ENCODE measurements around the gene MMEL1. TPM values are rescaled to one million over a fixed set of nuclear protein-coding genes. Genes with fewer than 3 reads are reported as not detected.
"Not testable (repeated sequence)": the region's sequence is repeated elsewhere in the genome, so short reads cannot be mapped to it uniquely, and the experiment has no call there.

MMEL1 gene
- total and polyA plus RNA-seq, 11 donors, result 0.30 to 2.6 (median 0.97) TPM; not detected in 5

- Histone ChIP-seq H3K36me3 (no peaks in the 10 kb centered on the region), H3K9me3 (no peaks in the 10 kb centered on the region), H3K27ac (no peak overlapping the region), H3K4me1 (peaks cover 0 to 22% (median 0%) of the 10 kb centered on the region in 12 donors), H3K4me3 (peak overlapping the region in 2 of 12 donors; percentile 10 to 18), H3K27me3 (peaks cover 26 to 83% (median 57%) of the 10 kb centered on the region in 9 donors)
- WGBS, 4 donors, result 2 to 6% (median 3%) methylated on average over 10 to 64 of the region's 64 CpGs
- intact Hi-C loops (cut with DNase I), result no loop called here
- ATAC-seq (no peak), DNase-seq (peak in 1 of 5 donors; percentile 60)
- TF ChIP-seq POLR2A (IDR thresholded peaks at IDR 0.05), result no peak
- TF ChIP-seq CTCF (IDR thresholded peaks at IDR 0.05), result no peak
These were observed 3.7 kb downstream of the MMEL1 start for GRCh38 chr1:2628933-2629626.

- Histone ChIP-seq H3K4me3 (peak overlapping the region in 2 of 12 donors; percentile 10 to 18), H3K36me3 (no peaks in the 10 kb centered on the region), H3K27me3 (peaks cover 26 to 84% (median 51%) of the 10 kb centered on the region in 9 donors), H3K9me3 (no peaks in the 10 kb centered on the region), H3K27ac (no peak overlapping the region), H3K4me1 (peaks cover 0 to 15% (median 0%) of the 10 kb centered on the region in 12 donors)
- ATAC-seq, result peak in 1 of 4 donors; percentile 16
- no peak for TF ChIP-seq CTCF (IDR thresholded peaks at IDR 0.05)
- no peak for TF ChIP-seq POLR2A (IDR thresholded peaks at IDR 0.05)
- intact Hi-C loops (cut with DNase I), result no loop called here
- WGBS, 4 donors, result 8 to 20% (median 12%) methylated on average over 2 to 46 of the region's 46 CpGs
- DNase-seq, result peak in 1 of 5 donors; percentile 57
These were observed 4.5 kb downstream of the MMEL1 start for GRCh38 chr1:2628191-2628932.

- 24 to 43% (median 35%) methylated on average over 5 to 6 of the region's 6 CpGs for WGBS, 4 donors
- intact Hi-C loops (cut with DNase I), result no loop called here
- H3K4me1 ChIP-seq, result peaks cover 0 to 15% (median 0%) of the 10 kb centered on the region in 12 donors
- H3K36me3 ChIP-seq, result no peaks in the 10 kb centered on the region
- DNase-seq (peak in 1 of 5 donors; percentile 30), ATAC-seq (no peak)
- H3K4me3 ChIP-seq, result no peak overlapping the region
- TF ChIP-seq CTCF (IDR thresholded peaks at IDR 0.05) (no peak), POLR2A (IDR thresholded peaks at IDR 0.05) (no peak)
- H3K27me3 ChIP-seq, result peaks cover 26 to 78% (median 51%) of the 10 kb centered on the region in 9 donors
- H3K9me3 ChIP-seq, result no peaks in the 10 kb centered on the region
- H3K27ac ChIP-seq, result no peak overlapping the region
These were observed 5.1 kb downstream of the MMEL1 start for GRCh38 chr1:2627746-2628145.

- H3K4me3 ChIP-seq; DNase-seq; ATAC-seq; H3K36me3 ChIP-seq; H3K27ac ChIP-seq; intact Hi-C loops (cut with DNase I); H3K9me3 ChIP-seq: not testable (repeated sequence)
- 63 to 76% (median 69%) methylated on average over 7 of the region's 7 CpGs for WGBS, 4 donors
- H3K27me3 ChIP-seq, result peaks cover 26 to 66% (median 41%) of the 10 kb centered on the region in 9 donors
- H3K4me1 ChIP-seq, result peaks cover 0 to 15% (median 0%) of the 10 kb centered on the region in 12 donors
These were observed 7.1 kb downstream of the MMEL1 start for GRCh38 chr1:2625748-2626147.

All from heart left ventricle (tissue), 16 donors.